Stimulated activated CD8-positive, alpha-beta memory T cell treated with anti-CD3 and anti-CD28 coated beads, Interleukin-15, amount 100 ng/mL, for 4 hours (primary cell): ENCODE measurements around the gene SMYD2.

Experiments used
- DNase-seq, 2 donors: peaks; one replicate each; pipeline ENCODE4 v3.0.0-alpha.2; 2020; ENCODE audit warnings: low read depth in 2 of 2

Gene SMYD2

DNA sequence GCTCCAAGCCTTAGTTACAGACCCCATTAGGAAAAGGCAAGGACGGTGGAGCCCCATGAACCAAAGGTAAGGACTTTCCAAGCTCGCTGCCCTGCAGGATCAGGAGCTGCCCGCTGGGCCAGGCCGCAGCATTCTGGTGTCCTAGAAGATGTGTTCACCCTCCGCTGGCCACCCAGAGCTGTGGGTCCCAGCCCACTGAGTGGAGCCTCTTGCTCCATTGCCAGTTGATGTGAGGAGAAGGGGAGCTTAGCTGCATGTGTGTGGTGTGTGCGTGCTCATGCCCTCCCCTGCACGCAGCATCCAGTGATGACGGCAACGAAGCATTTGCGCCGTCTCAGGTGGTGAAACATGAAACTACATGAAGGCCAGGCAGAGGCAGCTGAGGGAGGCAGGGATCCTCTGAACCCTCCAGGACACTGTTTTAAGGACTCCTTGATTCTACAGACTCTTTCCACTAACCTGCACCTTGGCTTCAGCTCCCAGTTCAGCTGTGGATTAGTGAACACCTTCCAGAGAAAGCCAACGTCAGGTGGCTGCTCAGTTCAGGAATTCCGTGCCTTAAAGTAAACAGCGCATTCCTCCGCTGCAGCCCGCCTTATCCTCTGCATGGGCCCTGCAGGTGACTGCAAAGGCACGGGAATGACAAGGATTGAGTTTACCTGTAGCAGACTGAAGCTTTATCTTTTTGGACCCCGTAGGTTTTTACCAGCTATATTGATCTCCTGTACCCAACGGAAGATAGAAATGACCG lies 48.7 kb downstream of the SMYD2 start:
- DNase-seq: no peak

GRCh38 chr1:214330222-214330621 lies 49.3 kb downstream of the SMYD2 start:
- DNase-seq: no peak

GRCh38 chr1:214330715-214331114 lies 49.8 kb downstream of the SMYD2 start:
- no peak for DNase-seq

DNA sequence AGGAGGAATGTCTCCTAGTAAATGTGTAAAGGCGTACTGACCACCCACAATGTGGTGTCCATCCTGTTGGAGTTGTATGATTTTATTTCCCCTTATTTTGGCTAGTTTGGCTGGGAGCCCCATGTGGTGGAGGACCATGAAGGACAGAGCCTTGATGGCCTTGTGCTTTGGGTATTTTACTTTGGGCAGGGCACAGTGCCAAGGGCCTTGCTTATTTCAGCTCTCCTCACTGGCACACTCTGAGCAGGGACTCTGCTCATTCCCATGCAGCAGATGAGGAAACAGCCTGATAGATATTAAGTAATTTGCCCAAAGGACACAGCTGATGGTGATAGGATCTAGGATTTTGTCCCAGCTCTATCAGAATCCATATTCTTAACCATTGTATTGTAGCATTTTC lies 50.2 kb downstream of the SMYD2 start:
- DNase-seq: no peak

GRCh38 chr1:214331827-214332423 lies 51.0 kb downstream of the SMYD2 start:
- DNase-seq: no peak

DNA sequence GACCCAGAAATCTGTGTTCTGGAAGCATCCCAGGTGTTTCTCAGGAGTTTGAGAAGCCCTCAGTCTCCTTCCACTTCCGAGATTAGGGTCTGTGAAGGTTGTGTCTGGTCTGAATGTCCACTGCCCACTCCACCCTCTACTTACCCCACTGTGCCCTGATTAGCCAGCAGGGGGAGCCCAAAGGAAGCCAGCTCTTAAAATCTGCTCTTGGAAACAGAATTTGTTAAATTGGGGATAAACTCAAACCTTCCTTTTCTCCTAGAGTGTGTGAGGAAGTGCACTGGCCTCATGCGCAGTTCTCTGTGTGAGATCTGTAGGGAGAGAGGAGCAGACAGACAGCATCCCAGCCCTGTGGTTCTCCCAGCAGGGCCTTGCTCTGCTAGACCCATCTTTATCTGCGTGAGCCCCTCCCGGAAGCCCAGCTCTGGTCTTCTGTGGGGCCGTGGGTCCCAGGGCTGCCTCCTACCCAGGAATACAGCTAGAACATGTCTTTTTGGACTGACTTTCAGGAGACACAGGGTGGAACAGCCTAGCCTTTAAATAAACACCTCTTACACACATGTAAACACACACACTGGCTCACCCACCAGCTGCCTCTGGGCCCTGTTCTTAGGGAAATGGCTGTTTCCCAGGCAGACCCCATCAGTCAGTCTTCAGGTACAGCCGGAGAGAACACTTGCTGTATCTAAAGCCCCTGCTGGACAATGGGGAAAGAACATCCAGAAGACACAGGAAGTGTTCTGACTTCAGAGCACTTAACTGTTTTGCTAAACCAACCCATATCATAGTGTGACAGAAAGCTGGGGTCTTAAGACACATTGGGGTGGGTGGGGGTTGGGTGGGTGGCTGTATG lies 52.2 kb downstream of the SMYD2 start:
- DNase-seq: no peak

GRCh38 chr1:214335567-214335966 lies 54.6 kb downstream of the SMYD2 start:
- no peak for DNase-seq

DNA sequence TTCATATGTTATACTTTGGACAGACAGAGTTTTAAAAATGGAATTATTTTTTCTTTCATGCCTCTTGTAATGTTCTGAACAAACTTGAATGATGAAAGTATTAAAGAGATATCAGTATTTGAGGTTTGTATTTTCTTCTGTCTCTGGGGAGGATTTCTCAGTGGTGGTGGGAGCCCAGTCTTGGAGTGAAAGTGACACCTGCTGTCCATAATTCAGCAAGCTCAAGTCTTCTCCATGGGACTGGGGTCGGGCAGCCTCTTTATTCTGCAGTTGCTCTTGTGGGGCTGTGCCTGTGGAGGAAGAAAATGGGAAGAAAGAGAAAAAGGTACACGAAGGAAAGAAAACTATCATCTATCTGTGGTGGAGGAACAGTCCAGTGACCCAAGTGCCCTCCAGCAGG lies 56.1 kb downstream of the SMYD2 start:
- no peak for DNase-seq

DNA sequence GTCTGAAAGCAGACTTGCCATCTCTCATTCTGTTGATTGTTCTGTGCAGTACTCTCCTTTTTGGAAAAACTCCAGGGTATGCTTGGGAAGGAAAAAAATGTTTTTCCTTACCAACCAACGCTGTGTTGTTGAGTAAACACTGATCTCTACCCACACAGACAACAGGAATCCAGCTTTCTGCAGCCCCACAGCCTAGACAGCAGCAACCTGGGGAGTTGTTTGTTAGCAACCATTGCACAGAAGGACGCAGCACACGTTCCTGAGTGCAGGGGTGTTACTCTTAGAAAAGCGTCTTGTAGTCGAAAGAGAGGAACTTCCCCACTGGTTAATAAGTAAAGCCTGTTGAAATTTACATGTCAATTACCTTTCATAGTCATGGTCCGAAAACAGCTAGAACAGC lies 56.6 kb downstream of the SMYD2 start:
- DNase-seq: no peak

GRCh38 chr1:214338212-214338611 lies 57.3 kb downstream of the SMYD2 start:
- DNase-seq: no peak

DNA sequence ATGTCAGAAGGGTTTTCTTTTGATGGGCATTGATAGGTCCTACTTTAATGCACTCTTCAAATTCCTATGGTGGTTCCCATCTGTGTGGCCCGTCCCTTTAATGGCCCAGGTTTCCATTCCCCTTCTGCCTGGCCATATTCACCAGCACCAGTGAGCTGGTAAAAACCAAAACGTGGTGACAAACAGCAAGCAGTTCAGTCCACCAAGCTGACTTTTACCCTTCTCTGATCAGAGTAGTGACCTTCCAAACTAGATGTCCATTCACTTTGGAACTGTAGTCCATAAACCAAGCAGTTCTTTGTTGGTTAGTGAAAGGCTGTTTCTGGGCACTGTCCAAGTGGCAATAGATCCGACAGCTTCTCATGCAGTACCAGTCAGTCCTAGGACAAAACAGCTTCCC lies 60.5 kb downstream of the SMYD2 start:
- DNase-seq: no peak

GRCh38 chr1:214341932-214342331 lies 61.0 kb downstream of the SMYD2 start:
- DNase-seq: no peak

GRCh38 chr1:214342525-214342924 lies 61.6 kb downstream of the SMYD2 start:
- DNase-seq: no peak

DNA sequence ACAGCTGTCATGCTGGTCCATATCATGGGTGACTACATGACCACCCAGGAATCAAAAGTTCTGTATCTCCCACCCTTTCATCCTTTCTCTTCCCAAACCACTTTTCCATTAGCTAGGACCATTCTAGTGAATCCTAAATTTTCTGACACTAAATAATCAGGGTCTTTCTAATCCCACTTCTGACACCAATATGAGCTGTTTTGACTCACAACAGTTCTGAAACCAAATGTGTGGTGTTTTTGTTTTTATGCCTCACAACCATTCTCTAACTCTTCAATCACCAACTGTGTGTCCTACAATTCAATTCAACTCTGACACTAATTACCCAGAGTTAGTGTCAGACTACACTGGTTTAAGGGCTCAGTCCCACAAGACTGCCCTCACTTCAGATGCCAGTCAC lies 63.9 kb downstream of the SMYD2 start:
- no peak for DNase-seq

DNA sequence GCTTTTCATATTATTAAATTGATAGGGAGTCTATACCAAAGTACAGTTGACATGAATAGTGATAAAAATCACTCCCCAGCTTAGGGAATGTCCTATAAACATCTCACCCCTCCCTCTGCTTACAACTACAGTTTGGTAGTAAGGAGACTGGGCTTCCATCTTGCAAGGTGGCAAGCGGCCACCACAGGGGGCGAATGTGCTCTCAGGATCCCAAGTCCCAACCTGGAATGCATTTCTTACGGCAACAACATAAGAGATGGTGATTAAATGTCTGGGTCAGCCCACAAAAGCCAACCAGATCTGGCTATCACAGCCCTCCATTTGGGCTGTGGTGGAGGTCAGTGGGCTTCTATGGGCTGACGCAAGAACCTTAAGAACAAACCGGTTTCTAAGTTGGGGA lies 68.0 kb downstream of the SMYD2 start:
- DNase-seq: no peak

GRCh38 chr1:214349781-214350180 lies 68.8 kb downstream of the SMYD2 start:
- DNase-seq: no peak

DNA sequence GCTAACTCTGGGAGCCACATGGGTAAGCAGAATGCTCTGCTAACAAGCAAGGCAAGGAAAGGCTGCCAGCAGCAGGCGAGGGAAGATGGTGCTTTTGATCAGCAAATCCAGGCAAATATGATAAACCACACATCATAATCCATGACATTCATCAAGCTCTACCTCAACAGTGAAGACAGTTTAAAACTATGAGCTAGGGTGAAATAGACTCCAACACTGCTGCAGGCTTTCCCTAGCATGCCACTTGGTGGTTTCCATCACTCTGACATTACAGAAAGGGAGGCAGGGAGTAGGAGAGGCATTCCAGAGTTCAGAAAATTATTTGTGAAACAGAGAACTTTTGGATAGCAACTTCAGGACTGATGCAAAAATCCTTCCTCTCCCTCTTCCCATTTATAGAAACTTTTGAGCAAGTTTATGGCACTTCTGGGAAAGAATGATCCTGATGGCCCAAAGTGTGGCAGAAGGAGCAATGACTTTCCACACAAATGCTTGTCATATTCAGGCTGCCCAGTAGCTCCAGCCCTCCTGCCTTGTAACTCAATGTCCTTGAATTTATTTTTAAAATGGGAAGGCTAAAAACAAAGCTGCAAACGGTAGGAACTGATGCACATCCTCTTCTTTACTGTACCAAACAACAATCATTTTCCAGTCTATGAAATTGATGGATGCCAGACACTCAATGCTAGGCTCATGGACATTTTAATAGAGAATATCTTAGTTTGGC lies 70.8 kb downstream of the SMYD2 start:
- DNase-seq: no peak

GRCh38 chr1:214352838-214353237 lies 71.9 kb downstream of the SMYD2 start:
- DNase-seq: no peak

- DNase-seq: no peak
Measured at GRCh38 chr1:214354440-214355148, 73.6 kb downstream of the SMYD2 start.

DNA sequence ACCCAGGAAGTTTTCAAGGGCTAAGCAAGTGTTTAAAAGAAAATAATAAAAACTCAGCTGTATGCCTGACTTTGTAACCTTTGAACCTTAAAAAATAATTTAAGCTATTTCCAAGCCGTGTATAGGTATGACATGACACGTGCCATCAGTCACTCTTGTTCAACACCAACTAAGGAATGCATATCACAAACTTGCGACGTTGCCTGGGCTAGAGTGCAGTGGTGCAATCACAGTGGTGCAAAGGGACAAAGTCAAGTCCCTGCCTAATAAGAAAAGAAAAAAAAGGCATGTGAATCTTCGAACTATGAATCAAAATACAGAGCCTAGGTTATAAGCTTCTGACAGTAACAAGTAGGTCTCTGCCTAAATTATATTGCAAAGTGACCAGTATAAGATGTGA lies 79.2 kb downstream of the SMYD2 start:
- DNase-seq: no peak

- no peak for DNase-seq
Measured at GRCh38 chr1:214360525-214361164, 79.7 kb downstream of the SMYD2 start.
